H9 (cell line): ENCODE results near the gene PIP4K2A. TPM values are rescaled to one million over a fixed set of nuclear protein-coding genes. Genes with fewer than 3 reads are reported as not detected.
A peak's percentile ranks its signal among the peaks of the same experiment; 100 is the strongest.

Experiments used
- DNase-seq: peaks from one replicate; pipeline ENCODE4 v3.0.0-alpha.2; 2017
- H2AFZ ChIP-seq: one replicate; pipeline ENCODE4 v1.6.1; 2013; ENCODE audit warnings: mild to moderate bottlenecking, low read length, control low read depth, moderate library complexity
- H2AK5ac ChIP-seq: 2 replicates; pipeline ENCODE4 v1.6.1; 2013; ENCODE audit warnings: low read length, control low read depth, mixed read lengths; ENCODE audit not compliant: insufficient read length
- H2BK120ac ChIP-seq: one replicate; pipeline ENCODE4 v1.6.1; 2013; ENCODE audit warnings: low read depth, mild to moderate bottlenecking, low read length, control low read depth, inconsistent platforms; ENCODE audit not compliant: poor library complexity, severe bottlenecking
- H2BK12ac ChIP-seq: 2 replicates; pipeline ENCODE4 v1.6.1; 2013; ENCODE audit warnings: low read length, control low read depth, mixed read lengths, low read depth; ENCODE audit not compliant: insufficient read length
- H2BK15ac ChIP-seq: 2 replicates; pipeline ENCODE4 v1.6.1; 2013; ENCODE audit warnings: low read depth, low read length, control low read depth
- H2BK20ac ChIP-seq: one replicate; pipeline ENCODE4 v1.6.1; 2013; ENCODE audit warnings: low read depth, mild to moderate bottlenecking, low read length, control low read depth, inconsistent platforms; ENCODE audit not compliant: poor library complexity, severe bottlenecking
- H2BK5ac ChIP-seq: 2 replicates; pipeline ENCODE4 v1.6.1; 2013; ENCODE audit warnings: low read length, control low read depth, mixed read lengths; ENCODE audit not compliant: insufficient read length
- H3K14ac ChIP-seq: 2 replicates; pipeline ENCODE4 v1.6.1; 2013; ENCODE audit warnings: low read length, control low read depth; ENCODE audit not compliant: insufficient read depth
- H3K18ac ChIP-seq: 2 replicates; pipeline ENCODE4 v1.6.1; 2013; ENCODE audit warnings: low read depth, mild to moderate bottlenecking, mixed read lengths, low read length, control low read depth; ENCODE audit not compliant: insufficient read length
- H3K23ac ChIP-seq: 2 replicates; pipeline ENCODE4 v1.6.1; 2013; ENCODE audit warnings: low read length, control low read depth, mixed read lengths, low read depth; ENCODE audit not compliant: insufficient read length
- H3K23me2 ChIP-seq: 2 replicates; pipeline ENCODE4 v1.6.1; 2013; ENCODE audit warnings: low read depth, mild to moderate bottlenecking, mixed read lengths, low read length, control low read depth; ENCODE audit not compliant: insufficient read length, poor library complexity, severe bottlenecking
- H3K27ac ChIP-seq: 2 replicates; pipeline ENCODE4 v1.5.1; 2013; ENCODE audit warnings: low read length, control low read depth, mixed read lengths, low read depth; ENCODE audit not compliant: insufficient read length
- H3K27me3 ChIP-seq: 2 replicates; pipeline ENCODE4 v1.6.1; 2013; ENCODE audit warnings: low read length, control low read depth, inconsistent platforms; ENCODE audit not compliant: insufficient read depth
- H3K4ac ChIP-seq: 2 replicates; pipeline ENCODE4 v1.6.1; 2013; ENCODE audit warnings: low read depth, mild to moderate bottlenecking, control low read depth, inconsistent platforms, low read length, moderate library complexity
- H3K4me1 ChIP-seq: 2 replicates; pipeline ENCODE4 v1.6.1; 2013; ENCODE audit warnings: low read length, control low read depth, inconsistent platforms; ENCODE audit not compliant: insufficient read depth
- H3K4me2 ChIP-seq: 2 replicates; pipeline ENCODE4 v1.6.1; 2013; ENCODE audit warnings: low read length, control low read depth, mixed read lengths; ENCODE audit not compliant: insufficient read length, insufficient read depth
- H3K56ac ChIP-seq: 2 replicates; pipeline ENCODE4 v1.6.1; 2013; ENCODE audit warnings: low read depth, mild to moderate bottlenecking, mixed read lengths, low read length, control low read depth; ENCODE audit not compliant: insufficient read length
- H3K79me1 ChIP-seq: 2 replicates; pipeline ENCODE4 v1.6.1; 2013; ENCODE audit warnings: low read depth, mild to moderate bottlenecking, moderate library complexity, low read length, control low read depth, inconsistent platforms; ENCODE audit not compliant: insufficient read depth, poor library complexity, severe bottlenecking
- H3K79me2 ChIP-seq: 2 replicates; pipeline ENCODE4 v1.6.1; 2013; ENCODE audit warnings: low read length, control low read depth, inconsistent platforms; ENCODE audit not compliant: insufficient read depth
- H3K9ac ChIP-seq: 2 replicates; pipeline ENCODE4 v1.6.1; 2013; ENCODE audit warnings: low read length, control low read depth, mixed read lengths; ENCODE audit not compliant: insufficient read length; ENCODE audit errors: extremely low read depth
- H3K9me3 ChIP-seq: one replicate; pipeline ENCODE4 v1.6.1; 2013; ENCODE audit warnings: low read depth, low read length, inconsistent platforms; ENCODE audit not compliant: control insufficient read depth
- H3T11ph ChIP-seq: one replicate; pipeline ENCODE4 v1.6.1; 2013; ENCODE audit warnings: mild to moderate bottlenecking, low read length, control low read depth, inconsistent platforms
- H4K20me1 ChIP-seq: one replicate; pipeline ENCODE4 v1.6.1; 2013; ENCODE audit not compliant: control insufficient read depth, insufficient read length, insufficient read depth
- H4K5ac ChIP-seq: 2 replicates; pipeline ENCODE4 v1.6.1; 2013; ENCODE audit warnings: low read depth, mild to moderate bottlenecking, mixed read lengths, low read length, control low read depth; ENCODE audit not compliant: insufficient read length
- H4K8ac ChIP-seq: replicated peaks from 2 replicates; pipeline ENCODE4 v1.6.1; 2013; ENCODE audit warnings: low read length, control low read depth, mixed read lengths, low read depth; ENCODE audit not compliant: insufficient read length
- H4K91ac ChIP-seq: 2 replicates; pipeline ENCODE4 v1.6.1; 2013; ENCODE audit warnings: low read depth, mild to moderate bottlenecking, moderate library complexity, mixed read lengths, low read length, control low read depth; ENCODE audit not compliant: insufficient read length
- H3K27ac Mint-ChIP-seq, 3 experiments: 2 replicates in 2 of 3; 3 replicates in 1 of 3; pipeline ENCODE4 v1.8.0; 2020 to 2021; ENCODE audit warnings: mixed read lengths in 3 of 3, mild to moderate bottlenecking in 1 of 3, moderate library complexity in 1 of 3
- H3K27me3 Mint-ChIP-seq: 2 replicates; pipeline ENCODE4 v1.8.0; 2021; ENCODE audit warnings: low read depth, mild to moderate bottlenecking, moderate library complexity, mixed read lengths
- H3K36me3 Mint-ChIP-seq, 3 experiments: 2 replicates in 2 of 3; 3 replicates in 1 of 3; pipeline ENCODE4 v1.8.0; 2020 to 2021; ENCODE audit warnings: low read depth in 3 of 3, mixed read lengths in 3 of 3; ENCODE audit not compliant: insufficient read depth in 1 of 3
- H3K4me1 Mint-ChIP-seq, 2 experiments: 2 replicates each; pipeline ENCODE4 v1.8.0; 2020; ENCODE audit warnings: mixed read lengths in 2 of 2
- H3K4me3 Mint-ChIP-seq, 2 experiments: 2 replicates in 1 of 2; 3 replicates in 1 of 2; pipeline ENCODE4 v1.8.0; 2020 to 2021; ENCODE audit warnings: mild to moderate bottlenecking in 2 of 2, mixed read lengths in 2 of 2, moderate library complexity in 1 of 2
- H3K9me3 Mint-ChIP-seq, 2 experiments: 2 replicates in 1 of 2; 3 replicates in 1 of 2; pipeline ENCODE4 v1.8.0; 2020; ENCODE audit warnings: mild to moderate bottlenecking in 2 of 2, mixed read lengths in 2 of 2, moderate library complexity in 1 of 2
- CTCF ChIP-seq: fragments of 200-600 bp; sonication (generic); conservative IDR thresholded peaks from 3 replicates; pipeline ENCODE4 v1.8.0; 2021; ENCODE audit warnings: antibody characterized with exemption, mild to moderate bottlenecking
- WGBS: extraction: QIAGEN DNeasy Blood & Tissue Kit; methylation state at CpG from one replicate; pipeline ENCODE4 v1.1.7; 2013; ENCODE audit warnings: missing lambda C conversion rate, low lambda C conversion rate, mixed read lengths; ENCODE audit not compliant: insufficient read length; ENCODE audit errors: extremely low coverage; 5-methylcytosine and 5-hydroxymethylcytosine counted together
- total RNA-seq: library from RNA; stranded (reverse); gene quantifications from 2 replicates; pipeline ENCODE4 v1.2.1, GENCODE V29; 2021

PIP4K2A gene
- total RNA-seq, 1 experiment from 2014 or later, result 33.6 TPM

- no peaks in the 10 kb centered on the region for H3K27me3 ChIP-seq
- no peaks in the 10 kb centered on the region for H3K9me3 Mint-ChIP-seq
Measured at GRCh38 chr10:22541900-22542299, 172.5 kb downstream of the PIP4K2A start.

More at GRCh38 chr10:22541900-22542299, 172.5 kb downstream of the PIP4K2A start:
- H2BK15ac ChIP-seq, result no peak overlapping the region
- no peaks in the 10 kb centered on the region for H4K20me1 ChIP-seq
- no peak overlapping the region for H2BK5ac ChIP-seq
- no peak overlapping the region for H3K4ac ChIP-seq
- no peak overlapping the region for H3K18ac ChIP-seq
- no peak overlapping the region for H2BK20ac ChIP-seq
- no peak overlapping the region for H3K56ac ChIP-seq
- H2AK5ac ChIP-seq, result no peak overlapping the region
- peaks cover 2% of the 10 kb centered on the region; the same call in 1 of the 2 replicates for H3K4me1 ChIP-seq
- H2BK12ac ChIP-seq, result no peak overlapping the region
- no peak overlapping the region for H4K91ac ChIP-seq
- H4K8ac ChIP-seq, result no peak overlapping the region
- no peaks in the 10 kb centered on the region for H3K79me1 ChIP-seq
- no peaks in the 10 kb centered on the region for H3K9me3 ChIP-seq
- no peak overlapping the region for H2AFZ ChIP-seq
- H3K23me2 ChIP-seq, result no peaks in the 10 kb centered on the region
- H3K4me3 Mint-ChIP-seq, result no peak overlapping the region
- H3K4me2 ChIP-seq, result no peak overlapping the region
- no peaks in the 10 kb centered on the region for H3K4me1 Mint-ChIP-seq
- no peak overlapping the region for H3T11ph ChIP-seq
- H3K27ac ChIP-seq, result no peak overlapping the region
- H2BK120ac ChIP-seq, result no peak overlapping the region
- no peak overlapping the region for H3K23ac ChIP-seq
- no peak overlapping the region for H4K5ac ChIP-seq
- H3K36me3 Mint-ChIP-seq, result peaks cover 31 to 60% (median 45%) of the 10 kb centered on the region in 3 experiments
- H3K79me2 ChIP-seq, result no peaks in the 10 kb centered on the region
- H3K27ac Mint-ChIP-seq, result peak overlapping the region in 2 of 3 experiments; percentile 61 to 65; a peak in 4 of 7 replicates
- H3K9ac ChIP-seq, result no peak overlapping the region
- no peak for DNase-seq
- H3K27me3 Mint-ChIP-seq, result no peaks in the 10 kb centered on the region
- WGBS, result no CpG with 5 or more reads among the region's 10 CpGs
- TF ChIP-seq CTCF, result no peak
- H3K14ac ChIP-seq, result no peak overlapping the region
